GM12875 (cell line): ENCODE data around the gene CAPRIN1.
"Not testable (repeated sequence)": the region's sequence is repeated elsewhere in the genome, so short reads cannot be mapped to it uniquely, and the experiment has no call there.

ENCODE experiments used
- H3K4me3 ChIP-seq: one replicate; pipeline ENCODE4 v1.5.1; 2011; ENCODE audit warnings: low read depth, low read length, control low read depth
- TF ChIP-seq, protein P1 (sequence below): IDR thresholded peaks from 2 replicates; pipeline ENCODE4 v1.5.1; 2011; ENCODE audit warnings: low read depth, mild to moderate bottlenecking, control low read depth, inconsistent platforms, low read length, moderate library complexity, borderline replicate concordance; ENCODE audit not compliant: insufficient read depth

CAPRIN1 gene

DNA sequence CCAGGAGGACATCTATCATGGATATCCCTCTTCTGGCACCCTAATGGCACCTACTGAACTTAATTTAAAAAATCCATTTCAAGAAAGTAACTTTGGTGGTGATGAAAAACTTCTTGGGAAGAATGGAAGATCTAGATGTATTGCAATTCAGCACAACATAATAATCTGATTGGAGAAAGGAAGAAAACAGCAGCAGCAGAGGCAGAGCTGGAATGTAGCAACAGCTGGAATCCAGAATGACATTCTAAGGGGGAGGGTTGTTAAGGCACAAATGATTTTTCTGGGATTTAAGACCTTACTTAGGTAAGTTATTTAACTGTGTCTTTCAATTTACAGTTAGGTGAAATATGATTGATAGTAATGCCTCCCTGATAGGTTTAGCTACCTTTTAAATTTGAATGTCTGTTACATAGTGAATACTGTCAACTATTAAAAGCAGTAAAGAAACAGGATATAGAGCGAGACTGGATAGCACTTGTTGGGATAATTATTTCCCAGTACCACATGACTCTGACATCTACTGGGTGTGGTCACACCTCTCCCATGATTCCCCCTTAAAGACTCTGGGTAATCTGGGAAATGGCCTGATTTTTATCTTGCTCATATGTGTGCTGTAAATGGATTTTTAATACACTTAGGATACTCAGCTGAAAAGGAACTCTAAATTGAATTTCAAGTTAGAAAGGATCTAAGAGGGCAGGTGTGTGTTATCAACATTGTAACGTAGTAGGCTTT, 11.7 kb downstream of the CAPRIN1 start:
- TF ChIP-seq, protein P1, sequence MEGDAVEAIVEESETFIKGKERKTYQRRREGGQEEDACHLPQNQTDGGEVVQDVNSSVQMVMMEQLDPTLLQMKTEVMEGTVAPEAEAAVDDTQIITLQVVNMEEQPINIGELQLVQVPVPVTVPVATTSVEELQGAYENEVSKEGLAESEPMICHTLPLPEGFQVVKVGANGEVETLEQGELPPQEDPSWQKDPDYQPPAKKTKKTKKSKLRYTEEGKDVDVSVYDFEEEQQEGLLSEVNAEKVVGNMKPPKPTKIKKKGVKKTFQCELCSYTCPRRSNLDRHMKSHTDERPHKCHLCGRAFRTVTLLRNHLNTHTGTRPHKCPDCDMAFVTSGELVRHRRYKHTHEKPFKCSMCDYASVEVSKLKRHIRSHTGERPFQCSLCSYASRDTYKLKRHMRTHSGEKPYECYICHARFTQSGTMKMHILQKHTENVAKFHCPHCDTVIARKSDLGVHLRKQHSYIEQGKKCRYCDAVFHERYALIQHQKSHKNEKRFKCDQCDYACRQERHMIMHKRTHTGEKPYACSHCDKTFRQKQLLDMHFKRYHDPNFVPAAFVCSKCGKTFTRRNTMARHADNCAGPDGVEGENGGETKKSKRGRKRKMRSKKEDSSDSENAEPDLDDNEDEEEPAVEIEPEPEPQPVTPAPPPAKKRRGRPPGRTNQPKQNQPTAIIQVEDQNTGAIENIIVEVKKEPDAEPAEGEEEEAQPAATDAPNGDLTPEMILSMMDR, result no peak
- H3K4me3 ChIP-seq, result no peak overlapping the region

DNA sequence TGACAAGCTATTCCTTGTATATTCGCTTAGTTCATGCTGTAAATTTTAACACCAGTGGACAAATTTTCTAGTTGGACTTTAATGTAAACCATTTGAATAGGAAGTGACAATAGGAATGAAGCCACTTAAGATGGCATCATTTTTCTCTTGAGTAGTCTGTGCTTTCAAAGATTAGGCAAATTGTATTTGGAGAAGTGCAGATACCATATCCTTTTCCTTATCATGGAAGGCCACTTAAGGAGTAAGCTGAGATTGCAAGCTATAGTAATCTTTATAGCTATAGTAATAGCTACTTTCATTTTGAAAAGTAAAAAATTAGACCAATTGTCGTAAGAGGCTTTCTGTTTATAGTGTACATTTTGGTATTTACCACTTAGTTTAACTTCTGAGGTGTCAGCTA, 12.8 kb downstream of the CAPRIN1 start:
- TF ChIP-seq, protein P1, result no peak
- H3K4me3 ChIP-seq, result no peak overlapping the region

DNA sequence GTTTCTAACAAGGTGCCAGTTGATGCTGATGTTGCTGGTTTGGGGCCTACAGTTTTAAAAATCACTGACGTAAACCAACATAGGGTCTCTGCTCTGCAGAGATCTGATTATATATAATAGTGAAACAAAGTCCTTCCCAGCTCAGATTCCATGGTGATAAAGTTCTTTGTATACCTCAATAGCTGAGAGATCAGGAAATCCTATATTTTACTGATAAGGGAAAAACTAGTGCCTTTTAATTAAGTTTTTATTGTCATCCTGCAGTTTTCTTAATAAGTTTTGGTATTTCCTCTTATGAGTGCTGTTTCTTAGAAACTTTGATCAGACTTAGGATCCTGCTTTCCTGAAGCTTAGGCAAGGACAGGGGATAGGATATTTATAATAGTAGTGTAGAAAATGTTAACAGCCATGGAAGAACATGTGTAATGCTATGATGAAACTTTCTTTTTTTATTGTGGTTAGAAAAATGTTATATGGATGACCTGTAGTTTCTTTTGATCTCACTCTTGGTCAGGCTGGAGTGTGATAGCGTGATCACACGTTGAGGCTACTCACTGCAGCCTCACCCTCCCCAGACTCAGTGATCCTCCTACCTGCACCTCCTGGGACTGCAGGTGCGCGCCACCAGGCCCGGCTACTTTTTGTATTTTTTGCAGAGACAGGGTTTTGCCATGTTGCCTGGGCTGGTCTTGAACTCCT, 14.1 kb downstream of the CAPRIN1 start:
- no peak overlapping the region for H3K4me3 ChIP-seq
- TF ChIP-seq, protein P1, result no peak

DNA sequence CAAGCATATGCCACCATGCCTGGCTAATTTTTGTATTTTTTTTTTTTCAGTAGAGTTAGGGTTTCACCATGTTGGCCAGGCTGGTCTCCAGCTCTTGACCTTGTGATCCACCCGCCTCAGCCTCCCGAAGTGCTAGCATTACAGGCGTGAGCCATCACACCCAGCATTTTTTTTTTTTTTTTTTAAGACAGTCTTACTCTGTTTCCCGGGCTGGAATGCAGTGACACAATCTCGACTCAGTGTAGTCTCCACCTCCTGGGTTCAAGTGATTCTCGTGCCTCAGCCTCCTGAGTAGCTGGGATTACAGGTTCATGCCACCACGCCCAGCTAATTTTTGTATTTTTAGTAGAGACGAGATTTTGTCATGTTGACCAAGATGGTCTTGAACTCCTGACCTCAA, 15.2 kb downstream of the CAPRIN1 start:
- not testable (repeated sequence) for H3K4me3 ChIP-seq

DNA sequence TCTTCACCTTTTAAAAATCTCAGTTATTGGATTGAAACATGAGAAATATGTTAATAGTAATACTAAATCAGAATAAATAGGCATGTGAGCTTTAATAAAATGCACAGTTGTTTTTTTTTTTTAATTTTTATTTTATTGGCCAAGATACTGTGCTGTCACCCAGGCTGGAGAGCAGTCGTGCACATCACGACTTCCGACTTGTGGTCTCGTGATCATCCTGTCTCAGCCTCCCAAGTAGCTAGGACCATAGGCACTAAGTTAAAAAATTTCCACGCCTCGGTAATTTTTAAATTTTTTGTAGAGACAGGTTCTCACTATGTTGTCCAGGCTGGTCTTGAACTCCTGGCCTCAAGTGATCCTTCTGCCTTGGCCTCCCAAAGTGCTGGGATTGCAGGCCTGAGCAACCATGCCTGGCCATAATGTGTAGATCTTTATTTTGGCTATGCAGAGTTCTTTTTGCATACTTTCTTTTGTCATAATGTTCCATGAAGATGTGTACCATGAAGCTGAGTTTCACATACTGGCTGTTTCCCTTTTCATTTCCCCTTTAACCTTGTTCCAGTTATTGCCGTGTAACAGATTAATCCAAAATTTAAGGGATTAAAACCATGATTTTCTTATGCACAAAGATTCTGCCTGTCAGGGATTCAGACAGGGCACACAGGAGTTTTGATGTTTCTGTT, 16.0 kb downstream of the CAPRIN1 start:
- TF ChIP-seq, protein P1, result no peak
- no peak overlapping the region for H3K4me3 ChIP-seq

DNA sequence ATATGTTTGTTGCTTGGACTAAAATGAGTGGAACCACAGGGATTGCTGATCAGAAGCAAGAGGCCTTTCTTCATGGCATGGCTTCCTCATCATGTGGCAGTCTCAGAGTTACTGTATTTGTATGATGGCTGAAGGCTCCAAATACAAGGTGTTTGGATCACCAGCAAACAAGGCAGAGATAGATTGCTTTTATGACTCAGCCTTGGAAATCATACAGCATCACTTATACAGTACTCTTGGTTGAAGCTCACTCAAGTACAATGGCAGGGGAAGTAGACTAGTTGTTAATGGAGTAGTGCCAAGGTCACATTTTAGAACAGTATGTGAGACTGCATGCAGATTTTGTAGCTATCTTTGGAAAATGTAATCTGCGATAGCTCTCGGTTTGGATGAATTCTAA, 16.6 kb downstream of the CAPRIN1 start:
- TF ChIP-seq, protein P1, result no peak
- no peak overlapping the region for H3K4me3 ChIP-seq

DNA sequence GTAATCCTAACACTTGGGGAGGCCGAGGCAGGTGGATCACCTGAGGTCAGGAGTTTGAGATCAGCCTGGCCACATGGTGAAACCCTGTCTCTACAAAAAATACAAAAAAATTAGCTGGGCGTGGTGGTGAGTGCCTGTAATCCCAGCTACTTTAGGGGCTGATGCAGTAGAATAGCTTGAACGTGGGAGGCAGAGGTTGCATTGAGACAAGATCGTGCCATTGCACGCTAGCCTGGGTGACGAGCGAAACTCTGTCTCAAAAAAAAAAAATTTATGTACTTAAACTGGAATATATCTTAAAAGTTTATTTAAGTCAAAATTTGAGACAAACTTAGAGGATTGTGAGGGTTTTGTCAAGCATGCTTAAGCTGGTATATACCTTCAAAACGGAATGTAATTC, 19.8 kb downstream of the CAPRIN1 start:
- H3K4me3 ChIP-seq, result not testable (repeated sequence)

DNA sequence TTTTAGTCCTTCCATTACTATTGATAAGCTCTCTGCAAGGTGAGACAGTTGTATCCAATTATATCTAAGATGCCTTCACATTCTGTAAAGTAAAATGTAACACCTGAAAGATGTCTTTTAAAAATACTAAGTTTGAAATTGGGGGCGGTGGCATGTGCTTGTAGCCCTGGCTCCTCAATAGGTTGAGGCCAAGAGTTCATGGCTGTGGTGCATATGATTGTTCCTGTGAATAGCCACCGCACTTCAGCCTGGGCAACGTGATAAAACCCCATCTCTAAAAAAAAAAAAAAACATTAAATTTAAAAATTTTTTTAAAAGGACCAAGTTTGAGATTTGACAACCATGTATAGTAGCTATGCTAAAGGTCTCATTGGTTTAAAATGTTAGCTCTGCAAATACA, 20.5 kb downstream of the CAPRIN1 start:
- no peak overlapping the region for H3K4me3 ChIP-seq
- TF ChIP-seq, protein P1, result no peak
